ENCODE measurements around the gene TCN2.

- TF ChIP-seq CTCF (IDR thresholded peaks at IDR 0.05) = no peak
- no peak for TF ChIP-seq POLR2A (IDR thresholded peaks at IDR 0.05)
- no peak for TF ChIP-seq EP300 (IDR thresholded peaks at IDR 0.05)
These were observed 43.6 kb downstream of the TCN2 start for GRCh38 chr22:30650508-30651116.

Data from tibial nerve (tissue), 4 donors.